Bone marrow (tissue), 2 donors: Measurements from ENCODE around the gene TNFAIP3.

Experiments used
- DNase-seq, 2 donors: peaks; one replicate each; lab custom pipeline; 2025; lab: John Stamatoyannopoulos, UW

Gene TNFAIP3

DNA sequence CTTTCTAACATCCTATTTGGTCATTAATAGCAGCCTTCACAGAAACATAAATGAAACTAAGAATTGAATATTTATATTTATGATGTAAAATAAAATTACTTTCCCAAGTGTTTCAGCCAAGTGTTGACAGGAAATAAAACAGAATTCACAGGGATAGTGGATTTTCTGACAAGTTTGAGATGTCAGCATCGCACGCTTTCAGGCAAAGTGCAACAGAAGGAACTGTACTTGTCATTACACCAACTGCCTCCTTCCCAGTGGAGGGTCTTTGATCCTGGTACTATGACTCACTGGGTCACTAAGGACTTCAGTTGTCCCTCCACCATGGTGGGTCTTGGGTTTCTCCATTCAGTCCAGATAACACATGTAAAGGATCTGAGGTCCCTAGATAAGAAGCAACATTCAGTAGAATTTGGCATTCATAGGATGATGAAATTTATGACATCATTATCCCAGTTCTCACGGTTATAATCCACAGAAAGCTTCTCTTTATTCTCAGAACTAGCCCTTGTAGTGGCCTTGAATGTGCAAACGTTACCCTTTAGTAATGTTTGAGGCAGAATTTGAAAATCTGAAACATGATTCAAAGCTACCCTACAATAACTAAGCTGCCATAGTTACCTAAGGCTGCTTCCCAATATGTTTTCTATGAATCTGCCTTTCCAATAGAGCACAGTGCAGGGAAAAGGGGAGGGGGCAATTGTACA, 3.8 kb upstream of the TNFAIP3 start:
- no peak for DNase-seq

DNA sequence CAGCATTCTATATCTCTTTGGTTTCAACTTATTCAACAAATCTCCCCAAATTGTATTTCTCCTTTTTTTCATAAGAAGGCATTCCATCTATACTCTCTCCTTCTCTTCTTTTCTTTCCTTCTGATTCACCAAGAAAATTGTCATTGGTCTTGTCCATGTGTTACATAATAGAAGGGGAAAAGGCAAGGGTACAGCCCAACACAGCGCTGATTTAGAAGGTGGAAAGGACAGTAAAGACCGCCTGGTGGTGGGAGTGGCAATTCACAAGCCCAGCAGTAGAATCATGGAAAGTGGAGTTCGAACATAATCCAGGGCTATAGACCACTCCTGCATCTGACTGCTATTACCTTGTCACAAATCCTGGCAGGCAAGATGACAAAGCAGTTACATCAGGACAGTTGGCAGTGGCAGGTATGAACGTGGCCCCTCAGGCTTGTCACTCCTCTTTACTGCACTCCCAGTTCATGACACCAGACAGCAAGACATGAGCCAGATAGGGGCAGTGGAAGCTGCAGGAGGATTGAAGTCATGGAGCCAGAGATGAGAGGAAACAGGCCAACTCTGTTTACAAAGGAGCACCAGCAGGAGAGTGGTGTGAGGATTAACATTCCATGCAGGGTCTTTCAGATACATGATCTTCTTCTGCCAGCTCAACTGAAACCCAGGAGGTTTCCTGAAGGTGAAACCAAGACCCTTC, 2.1 kb upstream of the TNFAIP3 start:
- no peak for DNase-seq

DNA sequence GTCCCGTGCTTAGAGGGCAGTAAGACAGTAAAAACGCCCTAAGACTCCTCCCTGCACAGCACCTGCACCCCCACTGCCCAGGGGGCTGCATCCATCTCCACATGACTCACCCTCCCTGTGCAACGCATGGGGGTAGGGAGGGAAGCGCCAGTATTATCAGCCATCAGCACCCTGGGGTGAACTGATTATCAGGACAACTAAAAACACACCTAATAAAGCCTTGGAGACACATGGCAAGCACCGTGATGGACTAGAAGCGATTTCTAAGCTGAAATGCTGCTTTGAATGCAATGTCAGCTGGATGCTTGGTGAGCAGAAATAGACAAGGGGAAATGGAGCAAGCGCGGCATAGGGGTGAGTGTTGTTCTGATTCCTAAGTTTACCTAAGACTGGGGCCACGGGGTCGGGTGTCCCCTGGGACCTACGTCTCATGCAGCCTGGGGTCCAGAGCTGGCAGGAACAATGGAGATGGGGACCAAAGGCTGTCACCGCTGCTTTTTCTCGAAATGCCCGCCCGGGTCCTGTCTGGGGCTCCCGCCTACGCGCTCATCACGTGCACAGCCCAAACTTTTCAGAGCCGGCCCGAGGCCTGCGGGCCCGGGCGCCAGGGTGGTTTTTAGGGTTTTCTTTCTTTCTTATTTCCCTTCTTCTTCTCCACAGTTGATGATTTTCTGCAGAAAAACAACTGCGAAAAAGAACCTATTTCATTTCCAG, 702 bp upstream of the TNFAIP3 start:
- peak in 1 of 2 donors; percentile 95 for DNase-seq

GRCh38 chr6:137867685-137868509, 838 bp downstream of the TNFAIP3 start:
- peak; percentile 38 to 77 for DNase-seq

DNA sequence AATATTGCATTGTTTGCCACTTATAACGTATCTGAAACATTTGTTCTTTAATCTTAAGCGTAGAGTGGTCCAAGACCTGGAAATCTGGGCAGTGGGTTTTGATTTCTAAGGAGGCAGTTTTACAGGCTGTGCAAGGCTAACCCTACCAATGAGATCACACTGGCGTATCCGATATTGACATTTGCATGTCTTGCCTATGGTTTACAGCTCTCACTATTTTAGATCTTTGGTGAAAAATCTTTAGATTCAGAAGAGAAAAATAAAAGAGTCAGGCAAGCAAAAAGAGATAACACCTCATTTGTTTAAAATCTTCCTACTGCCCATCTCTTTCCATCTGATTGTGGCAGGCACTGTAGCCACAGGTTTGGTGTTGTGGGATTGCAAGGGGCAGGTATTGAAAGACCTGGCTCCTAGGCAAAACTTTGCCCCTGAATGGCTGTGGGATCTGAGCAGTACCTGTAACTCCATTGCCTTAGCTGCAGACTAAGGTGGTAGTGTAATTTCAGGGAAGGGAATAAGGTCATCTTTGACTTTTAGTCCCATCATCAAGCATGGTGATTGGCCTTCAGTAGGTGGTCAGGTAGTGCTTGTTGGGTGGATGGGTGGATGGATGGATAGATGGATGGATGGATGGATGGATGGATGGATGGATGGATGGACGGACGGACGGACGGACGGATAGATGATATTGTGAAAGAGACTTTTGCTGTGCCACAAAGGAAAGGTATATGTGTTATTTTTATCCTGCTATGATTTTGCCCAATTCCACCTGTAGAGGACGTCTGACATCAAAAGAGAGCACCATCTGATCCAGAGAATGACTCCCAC, 1.9 kb downstream of the TNFAIP3 start:
- no peak for DNase-seq

DNA sequence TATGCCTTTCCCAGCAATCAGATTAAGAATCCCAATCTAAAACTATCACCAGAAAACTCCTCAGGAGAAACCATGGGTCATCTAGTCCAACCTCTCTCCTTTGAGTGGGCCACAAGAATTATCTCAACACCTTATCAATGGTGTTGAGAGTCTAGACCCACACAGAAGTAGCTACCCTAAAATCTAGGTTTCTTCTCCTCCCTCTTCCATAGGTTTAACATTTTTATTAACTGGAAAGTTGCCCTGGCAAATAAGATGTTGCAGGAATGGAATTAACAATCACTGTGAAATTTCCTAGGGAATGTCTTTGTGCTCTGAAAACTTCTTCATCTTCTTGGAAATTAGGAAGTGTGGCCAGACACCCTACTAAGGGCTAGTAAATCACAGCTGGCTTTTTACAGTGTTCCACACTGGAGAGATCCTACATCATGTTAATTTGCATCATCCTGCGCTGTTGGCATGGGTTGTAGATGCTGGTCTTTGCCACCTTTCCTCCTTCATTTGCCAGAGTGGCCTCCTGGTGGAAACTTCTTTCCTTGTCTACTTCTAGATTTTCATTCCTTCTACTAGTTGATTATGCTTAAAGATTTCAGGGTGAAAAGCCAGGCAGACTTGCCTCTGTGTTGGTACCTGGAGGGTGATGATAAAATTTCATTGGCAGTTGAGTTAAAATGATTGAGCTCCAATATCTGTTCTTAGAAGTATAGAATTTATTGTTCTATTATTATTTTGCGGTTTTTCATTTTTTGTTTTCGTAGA, 2.7 kb downstream of the TNFAIP3 start:
- no peak for DNase-seq

- DNase-seq, result no peak
Measured at GRCh38 chr6:137870308-137870644, 3.2 kb downstream of the TNFAIP3 start.

- DNase-seq, result no peak
Measured at GRCh38 chr6:137870744-137871247, 3.7 kb downstream of the TNFAIP3 start.

- DNase-seq, result no peak
Measured at GRCh38 chr6:137871291-137871690, 4.2 kb downstream of the TNFAIP3 start.

- DNase-seq, result no peak
Measured at GRCh38 chr6:137871831-137872454, 4.9 kb downstream of the TNFAIP3 start.

- no peak for DNase-seq
Measured at GRCh38 chr6:137872581-137873115, 5.6 kb downstream of the TNFAIP3 start.

GRCh38 chr6:137873273-137873762, 6.3 kb downstream of the TNFAIP3 start:
- peak in 1 of 2 donors; percentile 48 for DNase-seq

- no peak for DNase-seq
Measured at GRCh38 chr6:137874204-137875057, 7.4 kb downstream of the TNFAIP3 start.

GRCh38 chr6:137875058-137875520, 8.0 kb downstream of the TNFAIP3 start:
- DNase-seq, result no peak

- DNase-seq, result no peak
Measured at GRCh38 chr6:137875606-137876005, 8.5 kb downstream of the TNFAIP3 start.

DNA sequence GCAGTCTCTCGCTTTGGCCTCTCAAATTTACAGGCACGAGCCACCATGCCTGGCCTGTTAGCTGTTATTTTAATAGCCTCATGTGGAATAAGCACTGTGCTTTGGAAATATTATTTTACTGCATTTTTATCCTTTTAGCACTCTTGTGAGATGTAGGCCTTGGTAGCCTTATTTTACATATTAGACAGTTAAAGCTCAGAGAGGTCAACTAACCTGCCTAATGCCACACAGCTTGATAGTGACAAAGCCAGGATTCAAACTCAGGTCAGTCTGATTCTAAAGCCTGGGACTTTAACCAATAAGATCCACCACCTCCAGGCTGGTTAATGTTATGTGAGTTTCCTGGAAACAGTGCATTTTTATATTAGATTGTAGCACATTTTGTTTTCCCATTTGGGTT, 9.5 kb downstream of the TNFAIP3 start:
- no peak for DNase-seq

DNA sequence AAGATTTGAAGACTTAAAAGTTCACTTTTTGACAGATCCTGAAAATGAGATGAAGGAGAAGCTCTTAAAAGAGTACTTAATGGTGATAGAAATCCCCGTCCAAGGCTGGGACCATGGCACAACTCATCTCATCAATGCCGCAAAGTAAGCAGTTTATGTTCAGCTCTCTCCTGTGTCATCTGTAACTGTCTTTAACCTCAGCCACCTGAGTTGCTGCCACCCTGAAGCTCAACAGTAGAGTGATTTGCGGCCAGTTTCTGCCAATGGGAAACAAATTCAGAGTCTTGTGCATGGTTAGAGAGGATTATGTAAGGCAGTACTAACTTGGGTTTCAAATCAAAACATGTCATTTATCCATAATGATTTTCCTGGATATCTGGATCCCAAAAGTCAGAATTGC, 10.1 kb downstream of the TNFAIP3 start:
- no peak for DNase-seq

GRCh38 chr6:137877606-137878005, 10.5 kb downstream of the TNFAIP3 start:
- no peak for DNase-seq
